Measurements from ENCODE around the gene WASHC3. TPM values are rescaled to one million over a fixed set of nuclear protein-coding genes. Genes with fewer than 3 reads are reported as not detected.
"Not testable (repeated sequence)": the region's sequence is repeated elsewhere in the genome, so short reads cannot be mapped to it uniquely, and the experiment has no call there.

The WASHC3 gene, protein sequence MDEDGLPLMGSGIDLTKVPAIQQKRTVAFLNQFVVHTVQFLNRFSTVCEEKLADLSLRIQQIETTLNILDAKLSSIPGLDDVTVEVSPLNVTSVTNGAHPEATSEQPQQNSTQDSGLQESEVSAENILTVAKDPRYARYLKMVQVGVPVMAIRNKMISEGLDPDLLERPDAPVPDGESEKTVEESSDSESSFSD
- polyA plus RNA-seq (2013, experiment 1 of 2; ENCODE audit: insufficient read length), result 50.7 TPM
- 42.8 TPM for polyA plus RNA-seq (2013, experiment 2 of 2; ENCODE audit: insufficient read length)

DNA sequence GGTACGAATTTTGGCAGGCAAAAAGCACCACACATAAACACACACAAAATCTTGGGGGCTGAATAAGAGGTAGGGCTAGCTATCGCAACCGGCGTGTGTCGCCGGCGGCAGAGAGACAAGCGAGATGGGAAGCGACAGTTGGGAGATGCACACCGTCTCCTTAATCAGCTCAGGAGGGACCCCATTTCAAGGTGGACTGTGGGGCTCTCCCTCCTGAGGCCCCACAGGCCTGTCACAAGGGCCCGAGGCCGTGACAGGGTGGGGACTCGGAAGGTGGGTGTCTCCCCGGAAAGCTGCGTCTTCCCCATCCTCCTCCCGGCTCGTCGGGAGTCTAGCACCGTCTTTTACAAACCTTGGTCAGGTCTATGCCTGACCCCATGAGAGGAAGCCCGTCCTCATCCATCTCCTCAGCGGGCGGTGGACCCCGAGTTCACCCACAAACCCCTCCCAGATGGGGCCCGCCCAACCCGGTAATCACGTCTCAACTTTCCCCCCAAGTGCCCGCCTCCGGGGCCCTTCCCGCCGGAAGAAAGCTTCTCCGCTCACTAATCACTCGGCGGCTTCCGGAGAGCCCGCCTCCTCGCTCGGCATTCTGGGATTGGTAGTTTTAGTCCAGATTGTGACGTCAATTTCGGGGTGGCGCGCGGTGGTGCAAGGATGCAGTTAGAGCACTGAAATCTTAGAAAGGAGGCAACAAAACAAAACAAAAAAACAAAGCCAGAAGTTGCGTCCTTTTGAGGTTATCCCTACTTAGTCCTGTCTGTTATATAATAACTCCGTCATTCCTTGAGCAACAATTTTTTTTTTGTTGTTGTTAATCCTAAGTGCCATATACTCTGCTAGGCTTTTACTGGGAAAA lies at the start of gene WASHC3:
Gene WASHC3, minus strand, starts transcription at position 432 of the 859 bp plus-strand sequence. Its CDS starts 29 bp downstream, at position 403.
- DNase-seq, result peak; percentile 94

DNA sequence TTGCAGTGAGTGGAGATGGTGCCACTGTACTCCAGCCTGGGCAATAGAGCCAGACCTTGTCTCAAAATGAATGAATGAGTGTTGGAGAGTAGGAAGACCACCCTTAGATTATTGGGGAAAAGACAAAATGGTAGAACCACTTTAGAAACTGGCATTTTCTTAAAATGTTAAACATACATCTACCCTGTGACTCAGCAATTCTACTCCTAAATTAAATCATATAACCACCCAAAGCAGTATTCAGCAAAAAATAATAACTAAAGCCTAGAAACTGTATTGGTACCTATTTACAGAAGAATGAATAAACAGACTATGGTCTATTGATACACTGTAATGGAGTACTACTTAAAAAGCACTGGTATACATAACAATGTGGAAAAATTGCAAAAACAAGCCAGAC lies 49.0 kb upstream of the WASHC3 start:
- DNase-seq, result no peak

DNA sequence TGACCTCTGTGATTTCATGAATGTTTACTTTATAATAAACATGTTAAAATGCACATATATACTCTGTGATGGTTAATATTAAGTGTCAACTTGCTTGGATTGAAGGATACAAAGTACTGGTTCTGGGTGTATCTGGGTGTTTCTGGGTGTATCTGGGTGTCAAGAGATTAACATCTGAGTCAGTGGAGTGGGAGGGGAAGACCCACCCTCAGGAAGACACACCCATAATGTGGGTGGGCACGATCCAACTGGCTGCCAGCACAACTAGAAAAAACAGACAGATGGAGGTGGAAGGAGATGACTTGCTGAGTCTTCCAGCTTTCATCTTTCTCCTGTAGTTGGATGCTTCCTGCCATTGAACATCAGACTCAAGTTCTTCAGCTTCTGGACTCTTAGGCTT lies 46.2 kb upstream of the WASHC3 start:
- no peak for DNase-seq

DNA sequence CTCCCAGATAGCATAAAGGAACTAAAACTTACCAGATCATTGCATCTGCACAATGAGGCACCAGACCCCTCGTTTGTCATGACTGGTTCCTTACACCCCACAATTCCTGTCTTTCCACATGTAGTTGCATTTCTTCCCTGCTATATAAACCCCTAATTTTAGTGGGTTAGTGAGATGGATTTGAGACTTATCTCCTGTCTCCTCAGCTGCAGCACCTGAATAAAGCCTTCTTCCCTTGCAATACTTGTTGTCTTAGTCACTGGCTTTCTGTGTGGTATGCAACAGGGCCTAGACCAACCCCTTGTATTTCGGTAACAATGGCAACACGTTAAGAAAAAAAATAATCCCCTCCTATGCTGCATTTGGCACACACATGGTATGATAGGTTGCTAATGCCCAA lies 45.1 kb upstream of the WASHC3 start:
- no peak for DNase-seq

DNA sequence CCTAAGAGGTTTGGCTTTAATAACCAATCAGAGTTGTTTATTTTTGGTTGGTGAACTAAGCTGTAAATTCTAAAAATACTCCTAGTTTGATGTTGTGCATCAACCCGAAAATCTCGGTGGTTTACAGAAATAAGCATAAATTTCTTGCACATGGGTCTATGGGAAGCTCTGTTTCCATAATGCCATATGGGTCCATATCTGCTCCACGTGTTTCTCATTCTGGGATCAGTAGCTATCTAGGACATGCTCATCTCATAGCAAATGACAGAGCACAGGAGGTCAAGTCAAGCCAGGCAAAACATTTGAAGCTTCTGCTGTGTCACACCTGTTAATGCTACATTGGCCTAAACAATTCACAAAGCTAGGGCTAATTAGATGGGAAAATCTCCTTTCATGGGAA lies 35.1 kb upstream of the WASHC3 start:
- no peak for DNase-seq

DNA sequence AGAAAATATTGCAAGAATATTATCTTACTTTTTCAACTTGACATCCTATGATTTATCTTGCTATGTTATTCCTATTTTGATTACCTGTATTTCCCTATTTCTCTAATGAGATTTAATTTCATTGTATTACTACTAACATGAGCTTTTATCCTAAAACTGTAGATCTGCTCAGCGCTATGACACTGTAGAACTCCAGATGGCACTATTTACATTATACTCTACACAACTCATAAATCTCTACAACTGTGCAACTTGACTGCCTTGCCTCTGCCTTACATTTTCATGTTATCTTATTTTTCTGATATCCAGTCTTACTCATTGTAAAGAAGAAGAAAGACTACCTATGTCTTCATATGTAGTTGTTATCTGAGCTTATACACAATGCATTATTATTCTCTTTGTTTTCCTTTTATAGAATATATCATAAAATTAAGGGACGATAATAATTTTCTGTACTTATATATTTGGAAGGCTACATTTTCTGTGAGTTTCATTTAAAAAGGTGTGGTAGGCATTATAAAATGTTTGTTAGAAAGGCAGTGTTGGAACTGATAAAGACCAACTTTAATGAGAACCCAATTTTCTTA lies 34.0 kb upstream of the WASHC3 start:
- DNase-seq, result peak; percentile 28

DNA sequence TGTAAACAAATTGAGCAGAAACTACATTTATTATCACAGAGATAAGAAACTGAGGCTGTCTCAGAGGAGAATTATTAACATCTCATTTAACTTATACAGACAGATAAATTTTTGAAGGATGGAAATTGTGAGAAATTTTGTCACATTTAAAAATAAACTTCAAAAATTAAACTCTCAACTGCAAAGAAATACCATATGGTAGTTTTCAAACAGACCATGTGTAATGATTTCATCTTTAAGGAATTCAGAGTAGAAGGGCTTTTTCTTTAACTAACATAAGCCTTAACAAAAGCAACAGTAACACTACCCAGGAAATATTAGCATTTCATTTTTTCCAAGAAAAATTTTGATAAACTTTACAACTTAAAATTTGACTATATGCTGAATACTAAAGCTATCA lies 31.5 kb upstream of the WASHC3 start:
- peak; percentile 47 for DNase-seq

DNA sequence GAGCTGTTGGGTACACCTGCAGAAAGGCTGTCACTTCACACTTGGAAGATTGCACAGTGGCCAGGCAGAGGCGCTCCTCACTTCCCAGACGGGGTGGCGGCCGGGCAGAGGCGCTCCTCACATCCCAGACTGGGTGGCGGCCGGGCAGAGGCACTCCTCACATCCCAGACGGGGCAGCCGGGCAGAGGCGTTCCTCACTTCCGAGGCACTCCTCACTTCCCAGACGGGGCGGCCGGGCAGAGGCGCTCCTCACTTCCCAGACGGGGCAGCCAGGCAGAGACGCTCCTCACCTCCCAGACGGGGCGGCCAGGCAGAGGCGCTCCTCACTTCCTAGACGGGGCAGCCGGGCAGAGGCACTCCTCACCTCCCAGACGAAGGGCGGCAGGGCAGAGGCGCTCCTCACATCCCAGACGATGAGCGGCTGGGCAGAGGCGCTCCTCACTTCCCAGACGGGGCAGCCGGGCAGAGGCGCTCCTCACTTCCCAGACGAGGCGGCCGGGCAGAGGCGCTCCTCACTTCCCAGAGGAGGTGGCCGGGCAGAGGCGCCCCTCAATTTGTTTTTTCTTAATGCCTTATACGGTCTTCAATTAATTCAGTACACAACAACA lies 27.5 kb upstream of the WASHC3 start:
- not testable (repeated sequence) for DNase-seq

DNA sequence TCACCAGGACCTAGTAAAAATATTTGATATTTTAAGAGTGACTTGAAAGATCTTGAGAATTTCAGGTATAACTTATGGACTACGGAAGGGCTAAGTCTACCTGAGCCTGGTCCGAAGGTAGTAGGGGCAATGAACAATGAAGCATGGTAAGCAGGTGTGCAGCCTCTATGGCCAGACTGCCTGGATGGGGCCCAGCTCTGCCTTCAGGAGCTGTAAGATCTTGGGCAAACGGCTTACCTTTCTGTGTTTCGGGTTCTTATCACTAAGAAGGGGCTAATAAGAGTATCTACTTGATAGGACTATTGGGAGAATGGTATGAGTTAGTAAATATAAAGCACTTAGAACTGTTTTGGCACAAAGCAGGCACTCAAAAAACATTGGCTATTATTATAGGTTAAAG lies 19.1 kb upstream of the WASHC3 start:
- no peak for DNase-seq

DNA sequence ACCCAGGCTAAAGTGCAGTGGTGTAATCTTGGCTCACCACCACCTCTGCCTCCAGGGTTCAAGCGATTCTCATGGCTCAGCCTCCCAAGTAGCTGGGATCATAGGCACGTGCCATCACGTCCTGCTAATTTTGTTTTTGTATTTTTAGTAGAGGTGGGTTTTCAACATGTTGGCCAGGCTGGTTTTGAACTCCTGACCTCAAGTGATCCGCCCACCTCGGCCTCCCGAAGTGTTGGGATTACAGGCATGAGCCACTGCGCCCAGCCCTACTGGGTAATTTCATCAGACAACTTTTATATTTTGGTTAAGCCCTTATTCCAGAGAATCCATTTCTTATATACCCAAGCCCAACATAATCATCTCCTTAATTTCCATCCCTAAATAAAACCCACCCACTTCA lies 10.3 kb upstream of the WASHC3 start:
- not testable (repeated sequence) for DNase-seq

DNA sequence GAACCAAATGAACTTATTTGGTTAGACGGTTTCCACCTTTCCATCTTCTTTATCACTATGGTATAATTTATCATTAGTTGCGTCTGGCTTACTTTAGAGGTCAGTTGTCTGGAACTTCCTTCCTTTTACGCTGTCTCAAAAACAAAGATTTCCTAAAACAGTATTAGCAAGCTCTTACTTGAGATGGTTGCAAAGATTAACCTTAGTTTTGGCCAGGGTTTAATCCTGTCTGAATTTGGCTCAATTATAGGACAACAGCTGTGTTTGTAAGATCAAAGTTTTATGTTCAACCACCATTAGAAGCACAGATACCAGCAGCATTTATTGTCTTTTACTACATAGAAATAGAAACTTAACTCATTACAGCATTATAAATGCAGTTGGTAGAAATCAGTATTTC lies 7.9 kb upstream of the WASHC3 start:
- DNase-seq, result no peak

DNA sequence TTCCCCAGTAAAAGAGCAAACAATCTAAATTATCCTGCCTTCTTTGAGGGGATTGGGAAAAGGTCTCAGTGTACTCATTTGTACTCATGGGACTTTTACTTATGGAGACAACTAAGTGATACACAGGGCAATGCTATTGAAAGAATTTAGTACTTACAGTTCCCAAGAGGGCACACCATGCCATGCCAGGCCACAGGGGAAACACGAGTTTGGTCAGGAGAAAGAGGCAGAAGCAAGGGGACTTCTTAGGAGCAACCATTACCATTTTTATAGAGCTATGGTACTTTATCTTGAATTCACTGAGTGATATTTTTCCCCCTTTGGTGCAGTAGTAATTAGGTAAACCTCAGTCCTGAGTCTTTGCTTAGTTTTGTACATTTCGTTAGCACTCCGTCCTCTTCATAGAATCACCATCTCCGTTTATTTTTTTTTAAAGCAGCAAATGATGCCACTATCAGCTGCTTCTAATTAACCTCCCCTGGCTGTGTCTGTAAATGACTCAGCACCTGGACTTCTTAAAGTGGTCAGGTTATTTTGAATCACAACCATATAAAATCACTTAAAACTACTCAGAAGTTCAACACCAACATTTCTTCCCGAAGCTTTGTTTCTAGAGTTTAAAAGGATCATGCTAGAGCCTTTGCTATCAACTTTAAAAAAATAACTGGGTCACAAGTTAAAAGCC lies 5.9 kb upstream of the WASHC3 start:
- DNase-seq, result peak; percentile 36

DNA sequence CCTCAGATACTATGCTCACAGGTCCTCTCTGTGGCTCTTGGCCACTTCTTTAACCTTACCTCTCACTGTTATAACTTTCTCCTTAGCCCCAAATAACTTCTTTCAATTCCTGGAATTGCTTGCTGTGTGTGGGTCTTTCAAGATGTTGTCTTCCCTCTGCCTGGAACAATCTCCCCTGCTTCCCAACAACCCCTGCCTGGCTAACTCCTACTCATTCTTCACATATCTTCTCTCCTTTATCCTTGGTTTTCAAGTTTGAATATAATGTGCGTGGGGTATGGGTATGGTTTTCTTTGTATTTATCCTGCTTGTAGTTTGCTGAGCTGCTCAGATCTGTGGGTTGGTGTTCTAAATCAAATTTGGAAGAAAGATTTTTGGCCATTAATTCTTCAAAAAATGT lies 2.7 kb upstream of the WASHC3 start:
- DNase-seq, result no peak

DNA sequence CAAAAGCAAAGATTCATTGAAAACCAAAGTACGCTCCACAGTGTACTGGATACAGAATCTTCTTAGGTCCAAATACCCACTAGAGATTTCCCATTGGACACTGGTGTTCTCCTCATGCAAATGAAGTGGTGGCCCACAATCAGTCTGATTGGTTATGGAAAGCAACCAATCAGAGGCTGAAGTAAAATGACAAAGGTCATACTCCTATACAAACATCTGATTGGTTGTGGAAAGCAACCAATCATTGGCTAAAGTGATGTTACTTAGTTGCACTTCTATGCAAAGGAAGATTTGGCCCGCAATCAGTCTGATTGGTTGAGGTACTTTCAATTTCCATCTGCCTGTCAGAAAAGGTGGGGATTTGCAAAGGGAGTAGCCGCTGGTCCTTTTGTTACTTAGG lies 1.3 kb upstream of the WASHC3 start:
- peak; percentile 7 for DNase-seq

DNA sequence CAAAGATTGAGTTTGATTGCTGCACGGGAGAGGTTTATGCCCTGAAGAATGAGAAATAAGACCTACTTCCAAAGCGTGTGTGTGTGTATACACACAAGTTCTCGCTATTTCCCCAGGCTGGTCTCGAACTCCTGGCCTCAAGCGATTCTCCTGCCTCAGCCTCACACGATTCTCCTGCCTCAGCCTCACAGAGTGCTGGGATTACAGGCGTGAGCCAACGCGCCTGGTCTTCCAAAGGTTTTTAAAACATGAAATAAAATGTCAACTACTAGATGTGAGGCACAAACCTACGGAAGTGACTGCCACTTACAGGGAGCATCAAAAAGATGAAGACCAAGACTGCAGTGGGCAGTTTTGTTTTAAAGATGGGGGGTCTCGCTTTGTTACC lies 622 bp upstream of the WASHC3 start:
- DNase-seq, result no peak

DNA sequence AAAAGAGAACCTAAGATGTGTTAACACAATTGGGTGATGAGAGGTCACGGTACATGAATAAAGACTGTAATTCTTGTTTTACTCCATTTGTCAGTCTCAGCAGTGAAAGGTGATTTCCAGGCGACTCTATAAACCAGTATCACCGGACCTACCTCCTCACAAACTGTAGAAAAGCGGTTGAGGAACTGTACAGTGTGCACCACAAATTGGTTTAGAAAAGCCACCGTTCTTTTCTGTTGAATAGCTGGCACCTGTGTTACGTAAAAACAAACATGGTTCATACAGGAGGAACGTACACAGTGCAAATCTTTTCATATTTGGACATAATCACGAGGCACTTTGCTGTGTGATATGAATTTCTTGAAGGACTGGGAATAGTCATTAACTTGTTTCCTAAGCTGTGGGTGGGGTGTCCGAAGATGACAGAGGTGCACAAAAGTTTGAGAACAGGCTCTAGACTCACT lies 663 bp downstream of the WASHC3 start:
- no peak for DNase-seq

DNA sequence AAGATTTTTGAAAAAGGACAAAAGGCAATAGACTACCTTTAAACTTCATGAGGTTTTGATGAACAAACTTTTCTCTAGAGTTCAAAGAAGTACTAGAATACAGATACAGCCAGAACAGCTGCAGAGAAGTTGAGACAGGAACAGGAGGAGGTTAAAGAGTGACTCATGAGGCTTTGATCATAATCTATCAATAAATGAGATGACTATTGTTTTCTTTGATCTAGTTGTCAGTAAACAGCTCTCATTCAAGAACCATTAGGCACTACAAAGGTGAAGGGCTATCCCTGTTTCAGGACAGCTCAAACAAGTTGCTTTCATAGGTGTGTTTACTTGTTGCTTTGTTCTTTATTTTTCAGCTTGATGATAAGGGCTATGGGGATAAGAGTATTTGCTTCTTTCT lies 2.4 kb downstream of the WASHC3 start:
- DNase-seq, result no peak

DNA sequence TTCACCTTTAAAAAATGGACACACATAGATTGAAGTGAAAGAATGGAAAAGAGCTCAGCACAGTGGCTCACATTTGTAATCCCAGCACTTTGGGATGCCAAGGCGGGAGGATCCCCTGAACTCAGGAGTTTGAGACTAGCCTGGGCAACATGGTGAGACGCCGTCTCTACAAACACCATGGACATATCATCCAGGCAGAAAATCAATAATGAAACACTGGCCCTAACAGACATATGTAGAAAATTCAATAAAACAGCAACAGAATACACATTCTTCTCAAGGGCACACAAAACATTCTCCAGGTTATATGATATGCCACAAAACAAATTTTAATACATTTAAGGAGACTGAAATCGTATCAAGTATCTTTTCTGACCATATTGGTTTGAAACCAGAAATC lies 7.4 kb downstream of the WASHC3 start:
- no peak for DNase-seq

DNA sequence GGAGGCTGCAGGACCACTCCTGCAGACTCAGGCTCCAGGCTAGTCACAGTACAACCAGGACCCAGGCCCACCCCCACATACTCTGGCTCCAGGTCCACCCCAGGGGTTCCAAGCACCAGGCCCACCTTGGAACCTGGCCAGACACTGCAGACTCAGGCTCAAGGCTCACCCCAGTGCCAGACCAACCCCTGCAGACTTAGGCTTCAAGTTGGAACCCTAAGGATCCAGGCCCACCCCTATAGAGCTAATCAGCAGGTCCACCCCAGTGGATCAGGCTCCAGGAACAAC lies 8.8 kb downstream of the WASHC3 start:
- no peak for DNase-seq

DNA sequence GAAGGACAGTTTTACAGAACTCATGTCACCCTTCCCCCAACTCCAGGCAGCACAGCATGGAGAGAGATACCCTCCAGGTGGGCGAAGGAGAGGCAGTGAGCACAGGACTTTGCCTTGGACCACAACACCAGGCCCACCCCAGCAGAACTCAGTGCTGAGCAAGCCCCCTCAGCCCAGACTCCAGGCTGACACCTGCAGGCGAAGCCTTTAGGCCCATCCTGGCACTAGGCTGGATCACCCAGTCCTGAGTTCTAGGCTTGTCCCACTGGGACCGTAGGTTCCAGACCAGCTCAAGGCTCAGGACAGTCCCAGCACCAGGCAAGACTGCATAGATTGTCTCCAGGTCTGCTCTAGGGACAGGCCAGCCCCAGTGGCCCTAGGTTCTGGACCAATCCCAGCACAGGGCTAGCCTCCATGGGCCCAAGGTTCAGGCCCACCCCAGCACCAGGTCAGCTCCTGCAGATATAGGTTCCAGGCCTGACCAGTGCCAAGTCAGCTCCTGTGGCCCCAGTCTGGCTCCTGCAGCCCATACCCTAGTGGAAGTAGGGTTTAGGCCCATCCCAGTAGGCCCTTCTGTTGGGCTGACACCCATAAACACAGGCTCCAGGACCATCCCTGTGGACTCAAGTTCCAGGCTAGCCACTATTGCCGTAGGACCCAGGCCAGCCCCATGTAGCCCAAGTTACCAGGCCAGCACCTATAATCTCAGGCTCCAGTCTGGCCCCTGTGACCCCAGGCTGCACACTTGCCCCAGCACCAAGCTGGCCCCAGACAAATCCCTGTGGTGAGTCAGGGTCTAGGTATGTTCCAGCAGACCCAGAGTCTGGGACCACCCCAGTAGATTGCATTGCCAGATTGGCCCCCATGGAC lies 9.4 kb downstream of the WASHC3 start:
- no peak for DNase-seq

DNA sequence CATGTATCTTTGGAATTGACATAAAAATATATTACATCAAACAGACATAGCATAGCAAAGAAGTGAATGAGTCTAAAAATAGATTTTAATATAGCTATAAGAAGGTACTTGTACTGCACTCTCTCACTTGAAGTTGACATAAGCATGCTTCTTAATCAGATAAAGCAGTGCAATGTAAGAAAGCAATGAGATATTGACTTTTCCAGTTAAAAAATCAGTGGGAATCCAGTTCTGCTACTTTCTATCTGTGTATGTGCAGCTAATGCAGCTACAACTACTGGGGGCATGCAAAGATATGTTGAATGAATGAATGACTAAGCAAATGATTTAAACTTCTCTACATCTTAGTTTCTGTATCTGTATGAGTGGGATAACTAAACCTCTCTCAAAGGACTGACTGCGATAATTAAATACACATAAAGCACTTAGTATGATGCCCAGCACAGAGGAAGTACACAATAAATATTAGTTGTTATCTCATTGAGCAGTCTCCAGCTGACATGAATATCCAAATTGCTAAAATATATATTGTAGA lies 10.3 kb downstream of the WASHC3 start:
- DNase-seq, result no peak

Data from fibroblast of skin of back (primary cell).